ENCODE data around the gene ORM2. TPM values are rescaled to one million over a fixed set of nuclear protein-coding genes. Genes with fewer than 3 reads are reported as not detected.

Gene ORM2
- total RNA-seq, 6 experiments from 2014 or later = 3,162 to 5,107 (median 3,869) TPM

DNA sequence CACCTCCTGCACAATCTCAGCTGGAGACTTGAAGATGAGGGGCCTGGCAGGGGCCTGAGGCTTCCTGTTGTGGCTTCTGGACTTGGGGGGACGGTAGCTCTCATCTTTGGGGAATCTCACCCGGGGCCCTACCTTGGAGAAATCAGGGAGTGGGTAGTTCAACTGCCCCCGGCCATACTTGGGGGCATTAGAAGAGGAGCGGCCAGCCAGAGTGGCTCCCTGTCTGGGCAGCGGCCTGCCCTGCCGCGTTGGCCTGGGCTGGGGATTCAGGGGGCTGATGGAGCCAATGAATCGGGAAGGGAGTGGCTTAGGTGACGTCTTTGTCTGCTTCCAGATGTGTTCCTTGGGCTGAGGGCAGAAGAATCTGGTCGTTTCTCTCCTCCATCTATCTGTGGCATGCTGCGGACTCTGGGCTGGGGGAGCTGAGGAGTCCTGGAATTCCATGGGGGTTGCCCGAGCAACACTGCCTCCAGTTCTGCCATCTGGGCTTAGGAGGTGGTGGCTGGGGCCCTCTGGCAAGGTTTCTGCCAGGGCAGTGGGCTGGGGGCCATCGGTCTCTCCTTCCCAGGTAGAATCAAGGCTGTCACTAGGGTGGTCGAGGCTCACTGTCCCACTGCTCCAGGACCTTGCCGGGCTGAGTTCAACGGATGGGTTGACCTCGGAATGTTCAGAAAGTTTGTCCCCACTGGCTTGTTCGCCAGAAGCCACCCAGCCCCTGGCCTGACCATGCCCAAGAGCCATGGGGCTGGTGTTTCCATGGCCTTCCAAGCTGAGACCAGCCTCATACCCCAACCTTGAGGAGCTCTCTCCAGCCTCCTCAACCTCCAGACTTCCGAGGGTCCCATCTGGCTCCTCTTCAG lies 47.1 kb downstream of the ORM2 start:
- DNase-seq = peak in 1 of 3 donors; percentile 45
- intact Hi-C loops (cut with DNase I) = no loop called here
- H3K36me3 ChIP-seq = peaks cover 0 to 31% (median 6%) of the 10 kb centered on the region in 4 donors
- no CpG with 5 or more reads among the region's 19 CpGs for WGBS (ENCODE audit: insufficient coverage, low coverage, low lambda C conversion rate, missing lambda C conversion rate)
- ATAC-seq = no peak
- no peak overlapping the region for H3K27ac ChIP-seq
- no peak for TF ChIP-seq POLR2A (IDR thresholded peaks at IDR 0.05)
- TF ChIP-seq, protein P1, sequence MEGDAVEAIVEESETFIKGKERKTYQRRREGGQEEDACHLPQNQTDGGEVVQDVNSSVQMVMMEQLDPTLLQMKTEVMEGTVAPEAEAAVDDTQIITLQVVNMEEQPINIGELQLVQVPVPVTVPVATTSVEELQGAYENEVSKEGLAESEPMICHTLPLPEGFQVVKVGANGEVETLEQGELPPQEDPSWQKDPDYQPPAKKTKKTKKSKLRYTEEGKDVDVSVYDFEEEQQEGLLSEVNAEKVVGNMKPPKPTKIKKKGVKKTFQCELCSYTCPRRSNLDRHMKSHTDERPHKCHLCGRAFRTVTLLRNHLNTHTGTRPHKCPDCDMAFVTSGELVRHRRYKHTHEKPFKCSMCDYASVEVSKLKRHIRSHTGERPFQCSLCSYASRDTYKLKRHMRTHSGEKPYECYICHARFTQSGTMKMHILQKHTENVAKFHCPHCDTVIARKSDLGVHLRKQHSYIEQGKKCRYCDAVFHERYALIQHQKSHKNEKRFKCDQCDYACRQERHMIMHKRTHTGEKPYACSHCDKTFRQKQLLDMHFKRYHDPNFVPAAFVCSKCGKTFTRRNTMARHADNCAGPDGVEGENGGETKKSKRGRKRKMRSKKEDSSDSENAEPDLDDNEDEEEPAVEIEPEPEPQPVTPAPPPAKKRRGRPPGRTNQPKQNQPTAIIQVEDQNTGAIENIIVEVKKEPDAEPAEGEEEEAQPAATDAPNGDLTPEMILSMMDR (IDR thresholded peaks at IDR 0.05) = no peak
- H3K27me3 ChIP-seq = no peaks in the 10 kb centered on the region
- no peak overlapping the region for H3K4me3 ChIP-seq
- H3K4me1 ChIP-seq = no peaks in the 10 kb centered on the region
- no peaks in the 10 kb centered on the region for H3K9me3 ChIP-seq

DNA sequence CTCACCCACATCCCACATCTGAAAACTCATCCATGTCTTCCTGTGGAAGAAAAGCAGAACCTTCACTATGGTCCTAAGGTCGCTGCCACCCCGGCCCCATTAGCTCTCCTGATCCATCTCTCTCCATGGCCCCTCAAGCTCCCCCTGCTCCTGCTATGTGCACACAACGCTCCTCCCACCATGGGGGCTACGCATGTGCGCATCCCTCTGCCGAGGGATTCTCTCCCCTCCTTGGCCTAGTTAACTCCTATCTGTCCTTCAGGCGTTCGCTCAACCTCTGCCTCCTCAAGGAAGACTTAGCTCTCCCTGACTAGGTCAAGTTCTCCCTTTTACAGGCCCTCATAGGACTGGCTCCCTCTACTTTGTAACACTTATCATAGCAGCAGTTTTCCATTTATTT lies 48.3 kb downstream of the ORM2 start:
- peaks cover 0 to 9% (median 3%) of the 10 kb centered on the region in 4 donors for H3K4me1 ChIP-seq
- ATAC-seq (no peak), DNase-seq (peak in 1 of 3 donors; percentile 25)
- H3K36me3 ChIP-seq = peaks cover 0 to 31% (median 6%) of the 10 kb centered on the region in 4 donors
- 96% methylated on average over 7 of the region's 8 CpGs for WGBS (ENCODE audit: insufficient coverage, low coverage, low lambda C conversion rate, missing lambda C conversion rate)
- intact Hi-C loops (cut with DNase I) = no loop called here
- H3K4me3 ChIP-seq = no peak overlapping the region
- H3K27me3 ChIP-seq = no peaks in the 10 kb centered on the region
- no peaks in the 10 kb centered on the region for H3K9me3 ChIP-seq
- no peak for TF ChIP-seq POLR2A (IDR thresholded peaks at IDR 0.05)
- TF ChIP-seq, protein P1 (IDR thresholded peaks at IDR 0.05) = no peak
- H3K27ac ChIP-seq = no peak overlapping the region

DNA sequence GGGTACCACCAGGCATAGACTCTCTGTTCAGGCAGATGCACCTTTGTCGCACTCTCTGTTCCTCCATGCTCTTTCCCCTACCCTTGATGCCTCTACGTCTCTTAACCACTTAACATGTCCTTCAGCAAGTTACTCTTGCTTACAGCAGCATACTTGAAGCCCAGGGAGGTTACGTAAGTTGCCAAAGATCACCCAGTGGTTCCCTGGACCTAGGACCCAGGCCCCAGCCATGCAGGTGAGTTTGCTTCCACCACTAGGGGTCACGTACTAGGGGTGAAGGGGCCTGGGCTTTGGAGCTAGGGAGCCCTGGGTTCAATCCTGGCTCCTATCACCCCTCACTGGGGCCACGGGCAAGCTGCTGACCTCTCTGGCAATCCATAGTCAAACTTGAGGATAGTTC lies 49.2 kb downstream of the ORM2 start:
- no peaks in the 10 kb centered on the region for H3K9me3 ChIP-seq
- peaks cover 0 to 30% (median 5%) of the 10 kb centered on the region in 4 donors for H3K36me3 ChIP-seq
- no peak overlapping the region for H3K4me3 ChIP-seq
- ATAC-seq = no peak
- no peak overlapping the region for H3K27ac ChIP-seq
- intact Hi-C loops (cut with DNase I) = no loop called here
- WGBS (ENCODE audit: insufficient coverage, low coverage, low lambda C conversion rate, missing lambda C conversion rate) = 88% methylated on average over 4 of the region's 5 CpGs
- TF ChIP-seq, protein P1 (IDR thresholded peaks at IDR 0.05) = no peak
- TF ChIP-seq POLR2A (IDR thresholded peaks at IDR 0.05) = no peak
- H3K27me3 ChIP-seq = no peaks in the 10 kb centered on the region
- peaks cover 0 to 16% (median 8%) of the 10 kb centered on the region in 4 donors for H3K4me1 ChIP-seq
- no peak for DNase-seq

Other genes with a start within 250 kb of the ORM2 start
- 10 to 100 TPM in 5 of 6 experiments, 1 to 10 TPM in 1; 3.1 to 24.3 (median 14.2) TPM for gene KIF12, start 230.6 kb upstream of the ORM2 start, total RNA-seq
- 10 to 100 TPM; 11.8 to 51.9 (median 29.3) TPM for gene COL27A1, start 174.3 kb upstream of the ORM2 start, total RNA-seq
- over 10,000 TPM; 11,577 to 28,471 (median 22,756) TPM for gene ORM1, start 6.8 kb upstream of the ORM2 start, total RNA-seq
- 10 to 100 TPM in 3 of 6 experiments, 1 to 10 TPM in 3; 4.7 to 15.1 (median 9.8) TPM for gene AKNA, start 58.1 kb downstream of the ORM2 start, total RNA-seq
- gene WHRN, start 175.6 kb downstream of the ORM2 start, total RNA-seq = 1 to 10 TPM; 2.1 to 3.7 (median 2.7) TPM